Natural killer cell (primary cell): ENCODE results near the gene ENTPD1. TPM values are rescaled to one million over a fixed set of nuclear protein-coding genes. Genes with fewer than 3 reads are reported as not detected.

Experiments
- ATAC-seq, 3 donors: fragments of 150-1000 bp in 2 of 3; fragments of 200-7000 bp in 1 of 3; cut with Tn5 transposase; 1 replicate in 1 of 3; 2 replicates in 2 of 3; pipeline ENCODE4 v1.10.0; 2021; ENCODE audit warnings: mild to moderate bottlenecking in 2 of 3, moderate library complexity in 2 of 3
- DNase-seq, 2 donors: peaks; one replicate each; pipeline versions ENCODE4 v3.0.0 to v3.0.0-alpha.2; 2013 to 2021; ENCODE audit warnings: mixed read lengths in 1 of 2
- H3K27ac ChIP-seq: one replicate; pipeline ENCODE4 v1.5.1; 2013; ENCODE audit warnings: mild to moderate bottlenecking, low read length
- H3K27me3 ChIP-seq: one replicate; pipeline ENCODE4 v1.6.1; 2013; ENCODE audit warnings: low read length; ENCODE audit not compliant: control insufficient read depth, insufficient read depth
- H3K36me3 ChIP-seq: one replicate; pipeline ENCODE4 v1.6.1; 2013; ENCODE audit warnings: low read length; ENCODE audit not compliant: control insufficient read depth, insufficient read depth
- H3K4me1 ChIP-seq: one replicate; pipeline ENCODE4 v1.6.1; 2013; ENCODE audit warnings: low read length; ENCODE audit not compliant: control insufficient read depth, insufficient read depth
- H3K4me3 ChIP-seq: one replicate; pipeline ENCODE4 v1.5.1; 2013; ENCODE audit warnings: low read length
- H3K9me3 ChIP-seq: one replicate; pipeline ENCODE4 v1.6.1; 2013; ENCODE audit warnings: low read length; ENCODE audit not compliant: control insufficient read depth, insufficient read depth
- H3K27ac Mint-ChIP-seq, 2 donors: one replicate each; pipeline ENCODE4 v1.8.0; 2022; ENCODE audit warnings: mild to moderate bottlenecking in 2 of 2, mixed read lengths in 2 of 2, moderate library complexity in 1 of 2
- H3K27me3 Mint-ChIP-seq, 2 donors: one replicate each; pipeline ENCODE4 v1.8.0; 2022; ENCODE audit warnings: low read depth in 2 of 2, mixed read lengths in 2 of 2
- H3K36me3 Mint-ChIP-seq: one replicate; pipeline ENCODE4 v1.8.0; 2022; ENCODE audit warnings: mixed read lengths
- H3K4me1 Mint-ChIP-seq, 2 donors: one replicate each; pipeline ENCODE4 v1.8.0; 2022; ENCODE audit warnings: mixed read lengths in 2 of 2
- H3K4me3 Mint-ChIP-seq: one replicate; pipeline ENCODE4 v1.8.0; 2022; ENCODE audit warnings: mild to moderate bottlenecking, moderate library complexity, mixed read lengths
- H3K9me3 Mint-ChIP-seq, 2 donors: one replicate each; pipeline ENCODE4 v1.8.0; 2022; ENCODE audit warnings: mixed read lengths in 2 of 2
- CTCF ChIP-seq: fragments of 200-600 bp; IDR thresholded peaks from one replicate; pipeline ENCODE4 v1.8.0; 2022; ENCODE audit warnings: antibody characterized with exemption
- WGBS: methylation state at CpG from one replicate; pipeline ENCODE4 v1.1.7; 2013; ENCODE audit warnings: missing lambda C conversion rate; ENCODE audit not compliant: insufficient coverage; 5-methylcytosine and 5-hydroxymethylcytosine counted together
- intact Hi-C: fragments of 100-400 bp; cut with micrococcal nuclease; formaldehyde crosslinking; loops from one replicate; pipeline ENCODE4 v1.14.2; 2022
- total RNA-seq, 4 donors: library from RNA; stranded (reverse); fragments of 120-200 nt in 1 of 4; gene quantifications; one replicate each; pipeline versions ENCODE4 v1.2.3 to v1.2.4, GENCODE V29; 2013 to 2022

ENTPD1 gene
- total RNA-seq, 3 donors from 2014 or later (not counting 1 experiment from before 2014, with no cell fraction given) = 1.3 to 6.2 (median 3.1) TPM

GRCh38 chr10:95832216-95833041 lies 76.5 kb downstream of the ENTPD1 start:
- DNase-seq (peak; percentile 52 to 88), ATAC-seq (peak; percentile 88 to 95 (median 92))
- Histone ChIP-seq H3K4me1 (peaks cover 36% of the 10 kb centered on the region), H3K4me3 (no peak overlapping the region), H3K27me3 (no peaks in the 10 kb centered on the region), H3K27ac (peak overlapping the region; percentile 90), H3K9me3 (no peaks in the 10 kb centered on the region), H3K36me3 (no peaks in the 10 kb centered on the region)
- TF ChIP-seq CTCF = no peak
- intact Hi-C loops = loop anchor here (2.0 kb wide), 2 partner anchors 74 to 138 kb away; partner anchors contain the start of gene CC2D2B
- Mint-ChIP-seq H3K9me3 (no peaks in the 10 kb centered on the region), H3K27ac (peak overlapping the region; percentile 92 to 94), H3K36me3 (no peaks in the 10 kb centered on the region), H3K4me1 (peaks cover 33 to 40% of the 10 kb centered on the region in 2 donors), H3K4me3 (peak overlapping the region; percentile 40), H3K27me3 (no peaks in the 10 kb centered on the region)
- 26% methylated on average over 6 of the region's 6 CpGs for WGBS

GRCh38 chr10:95833042-95833610 lies 77.2 kb downstream of the ENTPD1 start:
- Mint-ChIP-seq H3K4me3 (no peak overlapping the region), H3K27ac (peak overlapping the region; percentile 92 to 94), H3K9me3 (no peaks in the 10 kb centered on the region), H3K4me1 (peaks cover 39 to 47% of the 10 kb centered on the region in 2 donors), H3K36me3 (no peaks in the 10 kb centered on the region), H3K27me3 (no peaks in the 10 kb centered on the region)
- DNase-seq = no peak
- Histone ChIP-seq H3K27ac (peak overlapping the region; percentile 90), H3K36me3 (no peaks in the 10 kb centered on the region), H3K4me3 (no peak overlapping the region), H3K9me3 (no peaks in the 10 kb centered on the region), H3K27me3 (no peaks in the 10 kb centered on the region), H3K4me1 (peaks cover 37% of the 10 kb centered on the region)
- ATAC-seq = no peak
- WGBS = no CpG with 5 or more reads among the region's 1 CpG
- no peak for TF ChIP-seq CTCF
- intact Hi-C loops = loop anchor here (2.0 kb wide), 2 partner anchors 74 to 138 kb away; partner anchors contain the start of gene CC2D2B

GRCh38 chr10:95834406-95834805 lies 78.4 kb downstream of the ENTPD1 start:
- no peaks in the 10 kb centered on the region for H3K36me3 Mint-ChIP-seq
- Histone ChIP-seq H3K27ac (peak overlapping the region; percentile 90), H3K36me3 (no peaks in the 10 kb centered on the region), H3K4me1 (peaks cover 37% of the 10 kb centered on the region), H3K27me3 (no peaks in the 10 kb centered on the region), H3K4me3 (no peak overlapping the region), H3K9me3 (no peaks in the 10 kb centered on the region)
- intact Hi-C loops = no loop called here
- peak overlapping the region; percentile 92 to 94 for H3K27ac Mint-ChIP-seq
- no peak overlapping the region for H3K4me3 Mint-ChIP-seq
- no peaks in the 10 kb centered on the region for H3K9me3 Mint-ChIP-seq
- H3K4me1 Mint-ChIP-seq = peaks cover 40 to 48% of the 10 kb centered on the region in 2 donors
- no peaks in the 10 kb centered on the region for H3K27me3 Mint-ChIP-seq
- TF ChIP-seq CTCF = no peak
- DNase-seq (peak in 1 of 2 donors; percentile 39), ATAC-seq (no peak)
- 65% methylated on average over 3 of the region's 3 CpGs for WGBS
